ENCODE results near the gene GAR1. TPM values are rescaled to one million over a fixed set of nuclear protein-coding genes. Genes with fewer than 3 reads are reported as not detected.

Gene GAR1
- total RNA-seq, 4 donors from 2014 or later, result 8.2 to 12.1 (median 9.2) TPM; not detected in 1

- Histone ChIP-seq H3K27ac (no peak overlapping the region), H3K4me1 (no peaks in the 10 kb centered on the region), H3K9me3 (peaks cover 0 to 8% of the 10 kb centered on the region in 2 donors), H3K27me3 (no peaks in the 10 kb centered on the region), H3K4me3 (no peak overlapping the region), H3K36me3 (no peaks in the 10 kb centered on the region)
- no peak for TF ChIP-seq POLR2A (IDR thresholded peaks at IDR 0.05)
- no peak for TF ChIP-seq CTCF (IDR thresholded peaks at IDR 0.05)
- intact Hi-C loops (cut with DNase I; ENCODE audit: low total_unique reads), result no loop called here
- no peak for DNase-seq
Observed at GRCh38 chr4:109798866-109799265, 16.7 kb upstream of the GAR1 start.

GRCh38 chr4:109801099-109801789 is 14.3 kb upstream of the GAR1 start:
- no peak overlapping the region for H3K4me3 ChIP-seq
- no peaks in the 10 kb centered on the region for H3K4me1 ChIP-seq
- peak overlapping the region in 1 of 2 donors; percentile 36 for H3K27ac ChIP-seq
- no peak for DNase-seq
- no peaks in the 10 kb centered on the region for H3K9me3 ChIP-seq
- intact Hi-C loops (cut with DNase I; ENCODE audit: low total_unique reads), result no loop called here
- no peaks in the 10 kb centered on the region for H3K36me3 ChIP-seq
- no peaks in the 10 kb centered on the region for H3K27me3 ChIP-seq
- TF ChIP-seq CTCF (IDR thresholded peaks at IDR 0.05), result no peak
- TF ChIP-seq POLR2A (IDR thresholded peaks at IDR 0.05), result no peak

- H3K27me3 ChIP-seq, result no peaks in the 10 kb centered on the region
- peak within 1 kb of the TSS in 1 of 2 donors; percentile 36 for H3K27ac ChIP-seq
- intact Hi-C loops (cut with DNase I; ENCODE audit: low total_unique reads), result no loop called here
- TF ChIP-seq CTCF (IDR thresholded peaks at IDR 0.05) (no peak), POLR2A (IDR thresholded peaks at IDR 0.05) (no peak)
- no peaks in the 10 kb centered on the region for H3K4me1 ChIP-seq
- no peak within 1 kb of the TSS for H3K4me3 ChIP-seq
- no peaks in the 10 kb centered on the region for H3K9me3 ChIP-seq
- DNase-seq, result no peak
- no peaks in the 10 kb centered on the region for H3K36me3 ChIP-seq
Observed at GRCh38 chr4:109801895-109802319, 13.7 kb upstream of the GAR1 start, which contains the start of gene CFI. CFI (minus strand) TSS chr4:109801999; CDS start chr4:109801971, 28 bp downstream.

- DNase-seq, result no peak
- TF ChIP-seq POLR2A (IDR thresholded peaks at IDR 0.05), result no peak
- peak in 1 of 4 experiments; percentile 11 for TF ChIP-seq CTCF (IDR thresholded peaks at IDR 0.05)
- H3K36me3 ChIP-seq, result no peaks in the 10 kb centered on the region
- no peak overlapping the region for H3K27ac ChIP-seq
- no peak overlapping the region for H3K4me3 ChIP-seq
- H3K4me1 ChIP-seq, result no peaks in the 10 kb centered on the region
- H3K9me3 ChIP-seq, result no peaks in the 10 kb centered on the region
- no peaks in the 10 kb centered on the region for H3K27me3 ChIP-seq
- intact Hi-C loops (cut with DNase I; ENCODE audit: low total_unique reads), result no loop called here
Observed at GRCh38 chr4:109803924-109804571, 11.5 kb upstream of the GAR1 start.

- no peaks in the 10 kb centered on the region for H3K36me3 ChIP-seq
- no peak overlapping the region for H3K4me3 ChIP-seq
- H3K4me1 ChIP-seq, result no peaks in the 10 kb centered on the region
- no peaks in the 10 kb centered on the region for H3K27me3 ChIP-seq
- no peak overlapping the region for H3K27ac ChIP-seq
- TF ChIP-seq POLR2A (IDR thresholded peaks at IDR 0.05) (no peak), CTCF (IDR thresholded peaks at IDR 0.05) (no peak)
- no peak for DNase-seq
- no peaks in the 10 kb centered on the region for H3K9me3 ChIP-seq
- intact Hi-C loops (cut with DNase I; ENCODE audit: low total_unique reads), result no loop called here
Observed at GRCh38 chr4:109809655-109810054, 5.9 kb upstream of the GAR1 start.

Data from uterus (tissue), 4 donors.